Peyer's patch (tissue), 4 donors: ENCODE measurements around the gene ZBTB8A. TPM values are rescaled to one million over a fixed set of nuclear protein-coding genes. Genes with fewer than 3 reads are reported as not detected.
A peak's percentile ranks its signal among the peaks of the same experiment; 100 is the strongest.

Experiments used
- DNase-seq, 3 donors: peaks; one replicate each; pipeline ENCODE4 v3.0.0-alpha.2; 2017 to 2019
- H3K27ac ChIP-seq, 4 donors: fragments of 200-600 bp; sonication (generic); one replicate each; pipeline ENCODE4 v1.5.1; 2016 to 2019
- H3K27me3 ChIP-seq, 2 donors: fragments of 200-600 bp; sonication (generic); one replicate each; pipeline ENCODE4 v1.5.1; 2019
- H3K36me3 ChIP-seq, 3 donors: fragments of 200-600 bp; sonication (generic); one replicate each; pipeline ENCODE4 v1.5.1; 2016 to 2019
- H3K4me1 ChIP-seq, 4 donors: fragments of 200-600 bp; sonication (generic); one replicate each; pipeline ENCODE4 v1.5.1; 2016 to 2019
- H3K4me3 ChIP-seq, 4 donors: fragments of 200-600 bp; sonication (generic); 1 replicate in 3 of 4; 2 replicates in 1 of 4; pipeline ENCODE4 v1.5.1; 2016 to 2019; ENCODE audit warnings: mild to moderate bottlenecking in 1 of 4
- H3K9me3 ChIP-seq, 4 donors: fragments of 200-600 bp; sonication (generic); one replicate each; pipeline ENCODE4 v1.5.1; 2016 to 2019; ENCODE audit warnings: mild to moderate bottlenecking in 1 of 4
- CTCF ChIP-seq, 6 experiments: fragments of 450-650 bp in 4 of 6; fragments of 200-600 bp in 2 of 6; sonication (generic) in 1 of 6; IDR thresholded peaks; one replicate each; pipeline ENCODE4 v1.5.1; 2017 to 2019; ENCODE audit warnings: antibody characterized with exemption in 6 of 6, mild to moderate bottlenecking in 3 of 6, moderate library complexity in 1 of 6
- POLR2A ChIP-seq, 2 donors: fragments of 450-650 bp; IDR thresholded peaks; one replicate each; pipeline ENCODE4 v1.5.1; 2017; ENCODE audit warnings: antibody characterized with exemption in 2 of 2, mild to moderate bottlenecking in 2 of 2, moderate library complexity in 2 of 2
- total RNA-seq, 4 donors: library from RNA; depleted of rRNA; stranded (reverse); fragments of >200 nt; gene quantifications; one replicate each; pipeline ENCODE4 v1.1.0, GENCODE V29; 2016

Gene ZBTB8A
- total RNA-seq, 4 donors from 2014 or later = 2.3 to 5.8 (median 4.7) TPM

GRCh38 chr1:32612189-32612881 is 73.1 kb downstream of the ZBTB8A start:
- Histone ChIP-seq H3K27me3 (no peaks in the 10 kb centered on the region), H3K27ac (no peak overlapping the region), H3K4me3 (peak overlapping the region; percentile 38 to 55 (median 42)), H3K36me3 (no peaks in the 10 kb centered on the region), H3K4me1 (peaks cover 0 to 6% (median 0%) of the 10 kb centered on the region in 4 donors), H3K9me3 (no peaks in the 10 kb centered on the region)
- TF ChIP-seq CTCF (IDR thresholded peaks at IDR 0.05) (peak in 3 of 6 experiments; percentile 43 to 57 (median 55)), POLR2A (IDR thresholded peaks at IDR 0.05) (peak; percentile 32 to 37)
- DNase-seq = peak; percentile 62 to 92 (median 90)

GRCh38 chr1:32613472-32613871 is 74.2 kb downstream of the ZBTB8A start:
- TF ChIP-seq POLR2A (IDR thresholded peaks at IDR 0.05) (no peak), CTCF (IDR thresholded peaks at IDR 0.05) (no peak)
- Histone ChIP-seq H3K4me3 (no peak overlapping the region), H3K27ac (no peak overlapping the region), H3K36me3 (no peaks in the 10 kb centered on the region), H3K4me1 (peaks cover 0 to 6% (median 0%) of the 10 kb centered on the region in 4 donors), H3K27me3 (no peaks in the 10 kb centered on the region), H3K9me3 (no peaks in the 10 kb centered on the region)
- DNase-seq = no peak

GRCh38 chr1:32618673-32619221 is 79.5 kb downstream of the ZBTB8A start:
- H3K4me1 ChIP-seq = no peaks in the 10 kb centered on the region
- no peaks in the 10 kb centered on the region for H3K27me3 ChIP-seq
- no peak overlapping the region for H3K27ac ChIP-seq
- TF ChIP-seq POLR2A (IDR thresholded peaks at IDR 0.05) (no peak), CTCF (IDR thresholded peaks at IDR 0.05) (no peak)
- H3K9me3 ChIP-seq = no peaks in the 10 kb centered on the region
- no peak overlapping the region for H3K4me3 ChIP-seq
- no peak for DNase-seq
- H3K36me3 ChIP-seq = peaks cover 0 to 4% (median 0%) of the 10 kb centered on the region in 3 donors

- TF ChIP-seq CTCF (IDR thresholded peaks at IDR 0.05) (peak in 1 of 6 experiments; percentile 10), POLR2A (IDR thresholded peaks at IDR 0.05) (no peak)
- H3K4me1 ChIP-seq = no peaks in the 10 kb centered on the region
- H3K27me3 ChIP-seq = no peaks in the 10 kb centered on the region
- H3K9me3 ChIP-seq = no peaks in the 10 kb centered on the region
- H3K4me3 ChIP-seq = no peak overlapping the region
- H3K36me3 ChIP-seq = peaks cover 0 to 4% (median 0%) of the 10 kb centered on the region in 3 donors
- DNase-seq = no peak
- no peak overlapping the region for H3K27ac ChIP-seq
These were observed 80.7 kb downstream of the ZBTB8A start for GRCh38 chr1:32619701-32620485.

GRCh38 chr1:32622205-32622604 is 83.0 kb downstream of the ZBTB8A start:
- H3K4me3 ChIP-seq = no peak overlapping the region
- no peak overlapping the region for H3K27ac ChIP-seq
- peaks cover 0 to 15% (median 0%) of the 10 kb centered on the region in 3 donors for H3K36me3 ChIP-seq
- no peaks in the 10 kb centered on the region for H3K27me3 ChIP-seq
- no peaks in the 10 kb centered on the region for H3K9me3 ChIP-seq
- TF ChIP-seq CTCF (IDR thresholded peaks at IDR 0.05) = no peak
- no peak for TF ChIP-seq POLR2A (IDR thresholded peaks at IDR 0.05)
- H3K4me1 ChIP-seq = no peaks in the 10 kb centered on the region
- DNase-seq = no peak
